Measurements from ENCODE around the gene IDH3G.

GRCh38 chrX:153800746-153801145 lies 6.6 kb upstream of the IDH3G start:
- TF ChIP-seq POLR2AphosphoS5 (IDR thresholded peaks at IDR 0.05), result no peak
- no peak for TF ChIP-seq CTCF (IDR thresholded peaks at IDR 0.05)
- TF ChIP-seq POLR2A (IDR thresholded peaks at IDR 0.05), result no peak

Data from breast epithelium (tissue), 3 donors.